ENCODE results near the gene SSB. TPM values are rescaled to one million over a fixed set of nuclear protein-coding genes. Genes with fewer than 3 reads are reported as not detected.

Gene SSB
- total RNA-seq, 1 experiment from 2014 or later: 119 TPM

DNA sequence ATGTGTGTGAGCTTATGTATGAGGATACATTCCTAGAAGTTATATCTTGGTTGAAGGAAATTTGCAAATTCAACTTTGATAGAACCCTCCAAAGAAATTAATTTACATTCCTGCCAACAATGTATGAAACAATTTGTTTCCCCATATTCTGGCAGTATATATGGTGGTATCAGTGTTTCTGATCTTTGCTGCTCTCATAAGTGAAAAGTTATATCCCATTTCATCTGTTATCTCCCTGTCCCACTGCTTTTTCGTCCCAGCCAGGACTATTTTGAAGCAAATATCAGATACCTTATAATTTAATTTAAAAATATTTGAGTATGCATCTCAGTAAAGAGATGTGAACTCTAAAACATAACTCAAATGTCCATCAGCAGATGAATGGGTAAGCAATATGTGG lies 35.7 kb downstream of the SSB start:
- TF ChIP-seq POLR2AphosphoS5 (IDR thresholded peaks at IDR 0.05; ENCODE audit: low read depth, low read length) (no peak), REST (IDR thresholded peaks at IDR 0.05; ENCODE audit: insufficient read depth in 1 of 2, low read depth in 2 of 2, low read length in 1 of 2) (no peak), CTCF (IDR thresholded peaks at IDR 0.05) (no peak), TCF7L2 (IDR thresholded peaks at IDR 0.05; ENCODE audit: low read depth, low read length) (no peak), SIN3A (IDR thresholded peaks at IDR 0.05; ENCODE audit: borderline replicate concordance, insufficient read depth, low read depth, low read length) (no peak)
- H3K9me3 ChIP-seq (ENCODE audit: control insufficient read depth, insufficient read depth, low read depth, low read length): no peaks in the 10 kb centered on the region
- no TSS peak for BruUV-seq (replicated peaks)
- intact Hi-C loops (cut with micrococcal nuclease; ENCODE audit: unreplicated experiment): no loop called here
- ChIA-PET POLR2A (no interaction called here), CTCF (no interaction called here)
- no peak for ATAC-seq
- no peaks in the 10 kb centered on the region; the same call in 1 of the 2 replicates for H3K36me3 ChIP-seq (ENCODE audit: control insufficient read depth, insufficient read depth, low read length)
- no peak overlapping the region for H3K27ac ChIP-seq (ENCODE audit: low read length)
- DNase-seq (ENCODE audit: low read depth, low spot score): no peak
- peaks cover 6% of the 10 kb centered on the region; the same call in 1 of the 2 replicates for H3K4me1 ChIP-seq (ENCODE audit: control insufficient read depth, insufficient read depth, low read length)
- no peak overlapping the region for H3K4me3 ChIP-seq (ENCODE audit: low read depth in 2 of 2, low read length in 2 of 2)
- in situ Hi-C loops (cut with HindIII; ENCODE audit: low pct_unique_long_range_greater_than_20kb, low sequenced_read_pairs): no loop called here
- no peaks in the 10 kb centered on the region for H3K27me3 ChIP-seq (ENCODE audit: control insufficient read depth, insufficient read depth, low read length)

DNA sequence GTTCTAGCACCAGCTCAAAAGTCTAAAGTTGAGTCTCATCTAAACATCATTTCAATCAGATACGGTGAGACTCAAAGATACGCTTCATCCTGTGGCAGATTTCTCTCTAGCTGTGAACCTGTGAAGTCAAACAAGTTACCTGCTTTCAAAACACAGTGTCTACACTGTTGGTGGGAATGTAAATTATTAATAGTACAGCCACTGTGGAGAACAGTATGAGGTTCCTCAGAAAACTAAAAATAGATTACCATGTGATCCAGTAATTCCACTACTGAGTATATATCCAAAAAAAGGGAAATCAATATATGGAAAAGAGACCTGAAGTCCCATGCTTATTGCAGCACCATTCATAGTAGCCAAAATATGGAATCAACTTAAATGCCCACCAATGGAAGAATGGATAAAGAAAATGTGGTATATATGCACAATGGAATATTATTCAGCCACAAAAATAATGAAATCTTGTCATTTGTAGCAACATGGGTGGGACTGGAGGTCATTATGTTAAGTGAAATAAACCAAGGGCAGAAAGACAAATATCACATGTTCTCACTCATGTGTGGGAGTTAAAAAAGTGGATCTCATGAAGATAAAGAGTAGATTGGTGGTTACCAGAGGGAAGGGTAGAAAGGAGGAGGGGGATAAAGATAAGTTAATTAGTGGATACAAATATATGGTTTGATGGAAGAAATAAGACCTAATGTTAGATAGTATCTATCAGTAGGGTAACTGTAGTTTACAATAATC lies 40.2 kb downstream of the SSB start:
- CTCF ChIA-PET: no interaction called here
- no TSS peak for BruUV-seq (replicated peaks)
- no peak for TF ChIP-seq TCF7L2 (IDR thresholded peaks at IDR 0.05; ENCODE audit: low read depth, low read length)
- TF ChIP-seq REST (IDR thresholded peaks at IDR 0.05; ENCODE audit: insufficient read depth in 1 of 2, low read depth in 2 of 2, low read length in 1 of 2): no peak
- TF ChIP-seq POLR2AphosphoS5 (IDR thresholded peaks at IDR 0.05; ENCODE audit: low read depth, low read length): no peak
- no peak for TF ChIP-seq SIN3A (IDR thresholded peaks at IDR 0.05; ENCODE audit: borderline replicate concordance, insufficient read depth, low read depth, low read length)
- TF ChIP-seq CTCF (IDR thresholded peaks at IDR 0.05): no peak
- in situ Hi-C loops (cut with HindIII; ENCODE audit: low pct_unique_long_range_greater_than_20kb, low sequenced_read_pairs): no loop called here
- Histone ChIP-seq H3K4me1 (ENCODE audit: control insufficient read depth, insufficient read depth, low read length) (no peaks in the 10 kb centered on the region; the same call in 1 of the 2 replicates), H3K4me3 (ENCODE audit: low read depth in 2 of 2, low read length in 2 of 2) (no peak overlapping the region), H3K27me3 (ENCODE audit: control insufficient read depth, insufficient read depth, low read length) (no peaks in the 10 kb centered on the region), H3K27ac (ENCODE audit: low read length) (no peak overlapping the region), H3K9me3 (ENCODE audit: control insufficient read depth, insufficient read depth, low read depth, low read length) (no peaks in the 10 kb centered on the region), H3K36me3 (ENCODE audit: control insufficient read depth, insufficient read depth, low read length) (no peaks in the 10 kb centered on the region; the same call in 1 of the 2 replicates)
- ATAC-seq (no peak), DNase-seq (ENCODE audit: low read depth, low spot score) (no peak)
- POLR2A ChIA-PET: no interaction called here
- intact Hi-C loops (cut with micrococcal nuclease; ENCODE audit: unreplicated experiment): no loop called here
